Neuronal stem cell (in vitro differentiated cells): Measurements from ENCODE around the gene CDK14.

Experiments used
- DNase-seq: peaks from one replicate; pipeline ENCODE4 v3.0.0-alpha.2; 2013; ENCODE audit warnings: low spot score
- H2AFZ ChIP-seq: one replicate; pipeline ENCODE4 v1.6.1; 2013; ENCODE audit warnings: mild to moderate bottlenecking, low read length, inconsistent platforms
- H2AK5ac ChIP-seq: 2 replicates; pipeline ENCODE4 v1.6.1; 2013; ENCODE audit warnings: low read depth, mild to moderate bottlenecking, inconsistent platforms, low read length, moderate library complexity, mixed read lengths
- H2BK120ac ChIP-seq: 2 replicates; pipeline ENCODE4 v1.6.1; 2013; ENCODE audit warnings: low read depth, mild to moderate bottlenecking, inconsistent platforms, low read length, moderate library complexity, mixed read lengths
- H2BK12ac ChIP-seq: one replicate; pipeline ENCODE4 v1.6.1; 2013; ENCODE audit warnings: low read length, inconsistent platforms
- H2BK15ac ChIP-seq: 2 replicates; pipeline ENCODE4 v1.6.1; 2013; ENCODE audit warnings: mild to moderate bottlenecking, low read length, inconsistent platforms, mixed read lengths
- H2BK5ac ChIP-seq: one replicate; pipeline ENCODE4 v1.6.1; 2013; ENCODE audit warnings: inconsistent platforms, mild to moderate bottlenecking, low read length, moderate library complexity
- H3K14ac ChIP-seq: one replicate; pipeline ENCODE4 v1.6.1; 2013; ENCODE audit warnings: low read length, inconsistent platforms
- H3K18ac ChIP-seq: 2 replicates; pipeline ENCODE4 v1.6.1; 2013; ENCODE audit warnings: low read length, inconsistent platforms
- H3K23ac ChIP-seq: 2 replicates; pipeline ENCODE4 v1.6.1; 2013; ENCODE audit warnings: low read depth, mild to moderate bottlenecking, mixed read lengths, low read length, inconsistent platforms; ENCODE audit not compliant: poor library complexity
- H3K27ac ChIP-seq: replicated peaks from 3 replicates; pipeline ENCODE4 v1.5.1; 2013; ENCODE audit warnings: low read length, inconsistent platforms
- H3K27me3 ChIP-seq, 3 experiments: 2 replicates each; pipeline ENCODE4 v1.6.1; 2013; ENCODE audit warnings: low read length in 3 of 3, mild to moderate bottlenecking in 2 of 3, inconsistent platforms in 1 of 3, low read depth in 1 of 3, mixed read lengths in 1 of 3, moderate library complexity in 1 of 3; ENCODE audit not compliant: control insufficient read depth in 3 of 3, insufficient read depth in 3 of 3
- H3K36me3 ChIP-seq, 2 donors: replicated peaks in 1 of 2; 2 replicates each; pipeline ENCODE4 v1.6.1; 2013; ENCODE audit warnings: low read length in 2 of 2; ENCODE audit not compliant: control insufficient read depth in 2 of 2, insufficient read depth in 2 of 2
- H3K4ac ChIP-seq: 2 replicates; pipeline ENCODE4 v1.6.1; 2013; ENCODE audit warnings: inconsistent platforms, mild to moderate bottlenecking, low read length, moderate library complexity
- H3K4me1 ChIP-seq, 2 donors: 1 replicate in 1 of 2; 2 replicates in 1 of 2; pipeline ENCODE4 v1.6.1; 2013; ENCODE audit warnings: low read length in 2 of 2, low read depth in 1 of 2; ENCODE audit not compliant: control insufficient read depth in 2 of 2, insufficient read depth in 1 of 2
- H3K4me2 ChIP-seq: one replicate; pipeline ENCODE4 v1.6.1; 2013; ENCODE audit warnings: mild to moderate bottlenecking, low read length, inconsistent platforms; ENCODE audit not compliant: insufficient read depth, poor library complexity, severe bottlenecking
- H3K4me3 ChIP-seq, 2 donors: 2 replicates each; pipeline ENCODE4 v1.5.1; 2013; ENCODE audit warnings: low read length in 2 of 2, mild to moderate bottlenecking in 2 of 2, inconsistent platforms in 1 of 2, moderate library complexity in 1 of 2
- H3K79me1 ChIP-seq: one replicate; pipeline ENCODE4 v1.6.1; 2013; ENCODE audit warnings: low read depth, mild to moderate bottlenecking, inconsistent platforms, low read length, moderate library complexity
- H3K9ac ChIP-seq: one replicate; pipeline ENCODE4 v1.6.1; 2013; ENCODE audit warnings: mild to moderate bottlenecking, low read depth, low read length, inconsistent platforms; ENCODE audit not compliant: poor library complexity
- H3K9me3 ChIP-seq, 2 donors: replicated peaks in 1 of 2; 2 replicates each; pipeline versions ENCODE3 to v1.6.1; 2013; ENCODE audit warnings: low read length in 2 of 2, mild to moderate bottlenecking in 2 of 2, inconsistent platforms in 1 of 2, low read depth in 1 of 2, mixed read lengths in 1 of 2, moderate library complexity in 1 of 2; ENCODE audit not compliant: control insufficient read depth in 2 of 2, insufficient read depth in 1 of 2
- H4K8ac ChIP-seq: one replicate; pipeline ENCODE4 v1.6.1; 2013; ENCODE audit warnings: low read depth, mild to moderate bottlenecking, inconsistent platforms, low read length, moderate library complexity
- H4K91ac ChIP-seq: one replicate; pipeline ENCODE4 v1.6.1; 2013; ENCODE audit warnings: low read length, low read depth, mild to moderate bottlenecking, inconsistent platforms; ENCODE audit not compliant: poor library complexity
- WGBS, 2 donors: extraction: QIAGEN DNeasy Blood & Tissue Kit; methylation state at CpG; one replicate each; pipeline ENCODE4 v1.1.7; 2013; ENCODE audit warnings: missing lambda C conversion rate in 2 of 2, mixed read lengths in 1 of 2; ENCODE audit not compliant: insufficient read length in 2 of 2, insufficient replicate concordance in 1 of 2; ENCODE audit errors: extremely low coverage in 2 of 2; 5-methylcytosine and 5-hydroxymethylcytosine counted together

The CDK14 gene

GRCh38 chr7:90846192-90846591, 250.1 kb downstream of the CDK14 start:
- Histone ChIP-seq H3K14ac (no peak overlapping the region), H2BK12ac (no peak overlapping the region), H3K4ac (no peak overlapping the region), H2BK15ac (no peak overlapping the region), H2AK5ac (no peak overlapping the region), H3K4me2 (no peak overlapping the region), H4K8ac (no peak overlapping the region), H3K4me1 (peaks cover 0 to 4% of the 10 kb centered on the region in 2 donors), H3K18ac (no peak overlapping the region), H3K9me3 (no peaks in the 10 kb centered on the region), H2BK5ac (no peak overlapping the region), H3K27me3 (no peaks in the 10 kb centered on the region), H2AFZ (no peak overlapping the region), H2BK120ac (no peak overlapping the region), H3K79me1 (no peaks in the 10 kb centered on the region), H3K9ac (no peak overlapping the region), H3K27ac (no peak overlapping the region), H4K91ac (no peak overlapping the region), H3K36me3 (no peaks in the 10 kb centered on the region), H3K4me3 (no peak overlapping the region), H3K23ac (no peak overlapping the region)
- no peak for DNase-seq

GRCh38 chr7:90850066-90850465, 253.9 kb downstream of the CDK14 start:
- Histone ChIP-seq H3K18ac (no peak overlapping the region), H3K14ac (no peak overlapping the region), H3K36me3 (no peaks in the 10 kb centered on the region), H3K4me1 (peaks cover 0 to 4% of the 10 kb centered on the region in 2 donors), H3K27me3 (no peaks in the 10 kb centered on the region), H3K79me1 (peaks cover 2% of the 10 kb centered on the region), H2AK5ac (no peak overlapping the region), H3K23ac (no peak overlapping the region), H3K27ac (no peak overlapping the region), H2BK12ac (no peak overlapping the region), H3K4ac (no peak overlapping the region), H3K4me3 (no peak overlapping the region), H4K8ac (no peak overlapping the region), H2AFZ (no peak overlapping the region), H2BK5ac (no peak overlapping the region), H3K9ac (no peak overlapping the region), H3K9me3 (no peaks in the 10 kb centered on the region), H2BK120ac (no peak overlapping the region), H3K4me2 (no peak overlapping the region), H4K91ac (no peak overlapping the region), H2BK15ac (no peak overlapping the region)
- WGBS, 2 donors: no CpG with 5 or more reads among the region's 1 CpG
- DNase-seq: no peak

GRCh38 chr7:90850471-90850870, 254.3 kb downstream of the CDK14 start:
- Histone ChIP-seq H3K9me3 (no peaks in the 10 kb centered on the region), H3K4ac (no peak overlapping the region), H3K23ac (no peak overlapping the region), H3K18ac (no peak overlapping the region), H2AK5ac (no peak overlapping the region), H3K4me3 (no peak overlapping the region), H3K9ac (no peak overlapping the region), H2BK120ac (no peak overlapping the region), H2BK5ac (no peak overlapping the region), H2BK12ac (no peak overlapping the region), H3K36me3 (no peaks in the 10 kb centered on the region), H2BK15ac (no peak overlapping the region), H3K27me3 (no peaks in the 10 kb centered on the region), H4K8ac (no peak overlapping the region), H4K91ac (no peak overlapping the region), H2AFZ (no peak overlapping the region), H3K4me1 (peaks cover 0 to 4% of the 10 kb centered on the region in 2 donors), H3K4me2 (no peak overlapping the region), H3K79me1 (peaks cover 2% of the 10 kb centered on the region), H3K14ac (no peak overlapping the region), H3K27ac (no peak overlapping the region)
- DNase-seq: no peak
- no CpG with 5 or more reads among the region's 2 CpGs for WGBS, 2 donors

GRCh38 chr7:90853205-90853604, 257.1 kb downstream of the CDK14 start:
- no CpG with 5 or more reads among the region's 2 CpGs for WGBS, 2 donors
- Histone ChIP-seq H2BK12ac (no peak overlapping the region), H3K23ac (no peak overlapping the region), H2BK15ac (no peak overlapping the region), H3K4me2 (no peak overlapping the region), H3K4me3 (no peak overlapping the region), H4K91ac (no peak overlapping the region), H3K79me1 (peaks cover 2% of the 10 kb centered on the region), H4K8ac (no peak overlapping the region), H2AFZ (no peak overlapping the region), H2BK5ac (no peak overlapping the region), H2AK5ac (no peak overlapping the region), H3K36me3 (peaks cover 0 to 1% of the 10 kb centered on the region in 2 donors), H3K18ac (no peak overlapping the region), H2BK120ac (no peak overlapping the region), H3K14ac (no peak overlapping the region), H3K4me1 (peaks cover 4 to 6% of the 10 kb centered on the region in 2 donors), H3K27me3 (no peaks in the 10 kb centered on the region), H3K9ac (no peak overlapping the region), H3K27ac (no peak overlapping the region), H3K4ac (no peak overlapping the region), H3K9me3 (no peaks in the 10 kb centered on the region)
- DNase-seq: no peak
